Muscle of arm (tissue), 14 donors: ENCODE results near the gene CALHM1. TPM values are rescaled to one million over a fixed set of nuclear protein-coding genes. Genes with fewer than 3 reads are reported as not detected.
"Not testable (repeated sequence)": the region's sequence is repeated elsewhere in the genome, so short reads cannot be mapped to it uniquely, and the experiment has no call there.

Experiments used
- DNase-seq: peaks from one replicate; pipeline ENCODE4 v3.0.0-alpha.2; 2013
- long read RNA-seq, 11 donors: transcript quantifications; one replicate each; lab custom pipeline, GENCODE V29; 2026
- polyA plus RNA-seq, 12 donors: library from polyadenylated mRNA; unstranded; fragments of 120-200 nt; gene quantifications; one replicate each; pipeline ENCODE4 v1.2.1, GENCODE V29; 2013; ENCODE audit not compliant: insufficient read length in 12 of 12

Gene CALHM1
- polyA plus RNA-seq, result under 1 TPM in 1 of 12 donors, not detected in 11; 0.17 TPM
- long read RNA-seq, donor 1, result 0 reads
- long read RNA-seq, donor 2, result 0 reads
- long read RNA-seq, donor 3, result 0 reads
- long read RNA-seq, donor 4, result 0 reads
- long read RNA-seq, donor 5, result 0 reads
- long read RNA-seq, donor 6, result 0 reads
- long read RNA-seq, donor 7, result 0 reads
- long read RNA-seq, donor 8, result 0 reads
- long read RNA-seq, donor 9, result 0 reads
- long read RNA-seq, donor 10, result 0 reads
- long read RNA-seq, donor 11, result 0 reads

GRCh38 chr10:103458720-103459119 is at the start of gene CALHM1:
Gene CALHM1, minus strand, starts transcription at chr10:103458900. Its CDS starts 149 bp downstream, at chr10:103458751.
- no peak for DNase-seq

DNA sequence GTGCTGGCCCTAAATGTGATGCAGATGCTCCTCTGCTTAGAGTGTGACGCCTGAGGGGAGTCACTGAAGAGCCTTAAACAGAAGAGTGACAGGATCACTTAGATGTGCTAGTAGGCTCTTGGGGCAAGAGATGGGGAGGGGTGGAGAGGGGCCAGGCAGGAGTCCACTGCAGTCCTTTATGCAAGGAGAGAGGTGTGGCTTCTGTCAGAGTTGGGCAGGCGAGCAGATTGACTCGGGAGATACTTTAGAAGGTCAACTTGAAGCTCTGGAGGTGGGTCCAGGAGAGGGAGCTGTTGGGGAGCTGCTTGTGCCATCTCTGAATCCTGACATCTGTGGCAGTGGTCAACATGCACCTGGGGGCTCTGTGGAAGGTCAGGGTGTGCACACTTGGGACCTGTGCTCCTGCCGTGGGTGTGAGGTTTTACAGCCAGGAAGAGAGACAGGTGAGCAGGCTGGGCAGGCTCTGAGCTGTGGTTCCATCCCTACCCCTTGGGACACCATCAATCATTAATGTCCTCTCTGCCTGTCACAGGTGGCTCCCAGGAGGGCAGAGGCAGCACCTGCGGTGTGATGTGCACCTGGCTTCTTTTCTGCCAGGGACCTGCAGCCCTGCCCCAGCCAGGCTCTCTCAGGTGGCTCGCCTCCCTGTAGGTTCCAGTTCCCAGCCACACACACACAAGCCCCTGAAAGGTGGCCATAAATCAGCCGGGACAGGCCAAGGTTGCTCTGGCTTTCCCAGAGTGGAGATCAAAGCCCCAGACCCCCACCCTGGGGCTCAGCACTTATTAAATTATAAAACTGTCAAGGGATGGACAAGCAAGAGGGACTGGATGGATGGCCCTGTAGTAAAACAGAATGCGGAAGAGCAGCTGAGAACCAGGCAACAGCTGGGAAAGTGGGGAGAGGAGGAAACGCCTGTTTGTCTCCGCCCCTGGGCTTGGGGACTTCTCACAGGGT is 48.8 kb upstream of the CALHM1 start:
- DNase-seq, result no peak

GRCh38 chr10:103506061-103506460 is 47.4 kb upstream of the CALHM1 start:
- no peak for DNase-seq

GRCh38 chr10:103504181-103504783 is 45.6 kb upstream of the CALHM1 start:
- no peak for DNase-seq

DNA sequence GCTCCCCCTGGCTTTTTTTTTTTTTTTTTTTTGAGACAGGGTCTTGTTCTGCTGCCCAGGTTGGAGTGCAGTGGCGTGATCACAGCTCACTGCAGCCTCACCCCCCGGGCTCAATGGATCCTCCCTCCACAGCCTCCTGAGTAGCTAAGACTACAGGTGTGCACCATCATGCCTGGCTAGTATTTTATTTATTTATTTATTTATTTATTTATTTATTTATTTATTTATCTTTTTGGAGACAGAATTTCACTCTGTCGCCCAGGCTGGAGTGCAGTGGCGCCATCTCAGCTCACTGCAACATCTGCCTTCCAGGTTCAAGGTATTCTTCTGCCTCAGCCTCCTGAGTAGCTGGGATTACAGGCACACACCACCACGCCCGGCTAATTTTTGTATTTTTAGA is 45.1 kb upstream of the CALHM1 start:
- not testable (repeated sequence) for DNase-seq

- DNase-seq, result no peak
These were observed 44.4 kb upstream of the CALHM1 start for GRCh38 chr10:103502849-103503660.

GRCh38 chr10:103501186-103501585 is 42.5 kb upstream of the CALHM1 start:
- no peak for DNase-seq

- DNase-seq, result no peak
These were observed 41.8 kb upstream of the CALHM1 start for GRCh38 chr10:103500481-103500880.

DNA sequence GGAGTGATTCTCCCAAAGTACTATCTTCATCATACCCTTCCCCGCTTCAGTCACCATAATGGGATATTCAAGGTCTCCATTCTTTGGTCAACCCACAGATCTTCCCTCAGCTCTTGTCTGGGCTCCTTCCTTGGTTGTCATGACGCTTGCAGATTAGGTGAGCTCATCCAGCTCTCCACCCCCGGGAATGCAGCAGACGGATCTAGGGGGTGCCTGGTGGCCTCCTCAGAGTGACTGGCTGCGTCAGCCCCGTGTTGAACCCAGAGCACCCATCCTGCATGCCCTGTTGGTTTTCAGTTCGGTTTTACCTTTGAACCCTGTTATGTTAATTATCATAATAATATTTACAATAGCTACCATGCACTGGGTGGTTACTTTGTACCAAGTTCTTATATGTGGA is 41.2 kb upstream of the CALHM1 start:
- DNase-seq, result no peak

- DNase-seq, result no peak
These were observed 40.4 kb upstream of the CALHM1 start for GRCh38 chr10:103498936-103499638.

- DNase-seq, result no peak
These were observed 38.6 kb upstream of the CALHM1 start for GRCh38 chr10:103497161-103497915.

DNA sequence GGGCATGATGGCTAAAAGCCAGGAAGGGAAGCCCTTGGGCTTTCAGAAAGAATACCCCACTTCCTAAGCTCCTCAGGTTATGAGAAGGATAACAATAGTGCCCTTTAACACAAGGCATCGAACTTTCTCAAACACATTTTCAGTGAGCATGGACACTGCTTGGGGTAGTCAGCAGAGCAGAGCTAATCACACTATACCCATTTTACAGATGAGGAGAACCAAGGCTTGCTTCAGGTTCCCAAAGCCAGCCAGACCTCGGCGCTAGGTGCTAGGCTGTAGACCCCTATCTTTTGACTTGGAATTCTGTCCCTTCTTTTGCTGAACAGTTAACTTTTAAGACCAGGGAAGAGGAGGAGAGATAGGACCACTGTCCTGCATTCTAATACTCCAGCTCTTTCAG is 36.6 kb upstream of the CALHM1 start:
- no peak for DNase-seq

- DNase-seq, result no peak
These were observed 35.5 kb upstream of the CALHM1 start for GRCh38 chr10:103493916-103494877.

- DNase-seq, result no peak
These were observed 34.7 kb upstream of the CALHM1 start, which contains the start of gene NEURL1 for GRCh38 chr10:103493362-103493915. Gene NEURL1, plus strand, starts transcription at chr10:103493705. Its CDS starts 683 bp downstream, at chr10:103494388.

DNA sequence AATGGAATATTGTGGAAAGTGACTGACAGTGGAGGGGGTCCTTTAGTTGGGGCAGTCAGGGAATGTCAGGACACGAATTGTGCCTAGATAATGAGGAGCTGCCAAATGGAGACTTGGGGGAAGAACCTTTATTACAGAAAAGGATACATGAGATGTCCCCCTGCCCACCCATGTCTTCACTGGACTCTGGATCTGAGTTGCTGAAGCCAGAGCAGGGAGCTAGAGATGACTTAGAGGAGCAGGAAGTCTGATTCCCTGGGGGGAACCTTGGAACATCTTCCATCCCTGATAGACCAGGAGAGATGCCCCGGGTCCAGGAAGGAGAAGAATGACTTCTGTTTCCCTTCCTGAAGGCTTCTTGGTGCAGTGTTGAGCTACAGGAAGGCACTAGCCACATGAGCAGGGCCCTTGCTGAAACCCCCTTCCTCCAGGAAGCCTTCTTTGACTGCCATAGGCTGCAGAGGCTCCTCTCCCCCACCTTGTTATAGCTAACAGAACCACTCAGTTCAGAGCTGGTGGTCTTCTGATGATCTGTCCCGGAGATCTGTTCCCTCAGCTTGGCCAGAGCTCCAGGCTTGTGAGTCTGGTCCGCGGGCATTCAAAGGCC is 34.1 kb upstream of the CALHM1 start:
- DNase-seq, result no peak

- DNase-seq, result no peak
These were observed 33.1 kb upstream of the CALHM1 start for GRCh38 chr10:103491729-103492364.

DNA sequence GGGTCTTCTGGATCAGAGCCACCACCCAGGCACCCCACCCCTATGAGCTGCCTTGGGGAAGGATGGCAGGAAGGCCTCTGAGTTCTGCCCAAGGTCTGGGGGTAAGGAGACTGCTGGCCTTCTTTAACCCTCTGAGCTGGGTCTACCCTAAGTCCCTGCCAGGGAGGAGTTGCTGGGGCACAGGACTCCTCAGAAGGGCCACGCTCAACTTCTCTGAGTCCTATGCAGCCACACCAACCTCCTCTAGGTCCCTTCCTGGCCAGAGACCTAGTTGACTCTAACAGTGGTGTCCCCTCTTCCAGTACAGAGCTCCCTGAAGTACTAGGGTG is 32.2 kb upstream of the CALHM1 start:
- no peak for DNase-seq

DNA sequence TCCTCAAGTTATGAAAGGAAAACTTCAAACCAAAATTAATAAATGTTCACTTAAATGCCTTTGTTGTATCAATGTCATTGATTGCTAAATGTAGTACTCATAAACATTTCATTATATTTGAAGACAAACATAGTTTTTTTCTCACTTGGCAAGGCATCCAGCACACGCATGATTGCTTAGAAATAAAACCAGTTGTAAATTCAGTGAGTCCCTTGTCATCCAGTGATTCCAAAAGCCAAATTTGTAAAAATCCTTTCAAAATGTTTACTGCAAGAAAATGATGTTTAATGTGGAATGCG is 28.7 kb upstream of the CALHM1 start:
- DNase-seq, result no peak
